Right renal cortex interstitium (tissue), 3 donors: Measurements from ENCODE around the gene THOC1. TPM values are rescaled to one million over a fixed set of nuclear protein-coding genes. Genes with fewer than 3 reads are reported as not detected.

Experiments
- polyA plus RNA-seq, 3 donors: library from polyadenylated mRNA; unstranded; fragments of 120-200 nt; gene quantifications; one replicate each; pipeline ENCODE4 v1.2.1, GENCODE V29; 2013; ENCODE audit not compliant: insufficient read length in 3 of 3

THOC1 gene
- polyA plus RNA-seq, 3 donors, result 66.3 to 70.7 (median 68.0) TPM

Other genes with a start within 250 kb of the THOC1 start
- under 1 TPM; 0.42 to 0.64 (median 0.44) TPM for gene TUBB8B, start 218.4 kb downstream of the THOC1 start, polyA plus RNA-seq
- 10 to 100 TPM; 63.6 to 68.7 (median 64.7) TPM for gene USP14, start 109.5 kb downstream of the THOC1 start, polyA plus RNA-seq
- 10 to 100 TPM; 23.3 to 30.4 (median 27.9) TPM for gene COLEC12, start 232.7 kb upstream of the THOC1 start, polyA plus RNA-seq